AG10803 (cell line): ENCODE results near the gene NIT2.

Experiments
- DNase-seq: peaks from one replicate; pipeline ENCODE4 v3.0.0; 2010; ENCODE audit warnings: low read depth
- H3K4me3 ChIP-seq: 2 replicates; pipeline ENCODE4 v1.5.1; 2011; ENCODE audit warnings: mild to moderate bottlenecking, low read length, control low read depth
- CTCF ChIP-seq: conservative IDR thresholded peaks from 2 replicates; pipeline ENCODE4 v1.5.1; 2011; ENCODE audit warnings: mild to moderate bottlenecking, low read length, control low read depth, inconsistent platforms

NIT2 gene

GRCh38 chr3:100374521-100374920 is 40.0 kb downstream of the NIT2 start:
- TF ChIP-seq CTCF, result no peak
- no peak overlapping the region for H3K4me3 ChIP-seq
- DNase-seq, result no peak

GRCh38 chr3:100376301-100376700 is 41.7 kb downstream of the NIT2 start:
- no peak overlapping the region for H3K4me3 ChIP-seq
- DNase-seq, result no peak
- TF ChIP-seq CTCF, result no peak

GRCh38 chr3:100384733-100385525 is 50.4 kb downstream of the NIT2 start:
- TF ChIP-seq CTCF, result no peak

GRCh38 chr3:100386437-100387074 is 52.0 kb downstream of the NIT2 start:
- no peak overlapping the region for H3K4me3 ChIP-seq
- no peak for TF ChIP-seq CTCF
- no peak for DNase-seq

More at GRCh38 chr3:100384733-100385525, 50.4 kb downstream of the NIT2 start:
- H3K4me3 ChIP-seq, result no peak overlapping the region
- no peak for DNase-seq

- DNase-seq, result no peak
- TF ChIP-seq CTCF, result no peak
Observed at GRCh38 chr3:100389025-100389424, 54.5 kb downstream of the NIT2 start.

GRCh38 chr3:100395679-100396431 is 61.3 kb downstream of the NIT2 start:
- no peak for TF ChIP-seq CTCF
- no peak overlapping the region for H3K4me3 ChIP-seq
- no peak for DNase-seq

More at GRCh38 chr3:100389025-100389424, 54.5 kb downstream of the NIT2 start:
- no peak overlapping the region for H3K4me3 ChIP-seq
